22Rv1 (cell line): ENCODE results near the gene CCDC154.

Source experiments
- H3K27ac ChIP-seq: fragments of 450-650 bp; 2 replicates; pipeline ENCODE4 v1.5.1; 2017
- ZFX ChIP-seq: fragments of 450-650 bp; IDR thresholded peaks from 2 replicates; pipeline ENCODE4 v1.6.1; 2017; ENCODE audit warnings: antibody characterized with exemption, borderline replicate concordance
- TF ChIP-seq, protein P1 (sequence below): fragments of 450-650 bp; IDR thresholded peaks from 2 replicates; pipeline ENCODE4 v1.5.1; 2017; ENCODE audit warnings: mild to moderate bottlenecking

The CCDC154 gene, protein sequence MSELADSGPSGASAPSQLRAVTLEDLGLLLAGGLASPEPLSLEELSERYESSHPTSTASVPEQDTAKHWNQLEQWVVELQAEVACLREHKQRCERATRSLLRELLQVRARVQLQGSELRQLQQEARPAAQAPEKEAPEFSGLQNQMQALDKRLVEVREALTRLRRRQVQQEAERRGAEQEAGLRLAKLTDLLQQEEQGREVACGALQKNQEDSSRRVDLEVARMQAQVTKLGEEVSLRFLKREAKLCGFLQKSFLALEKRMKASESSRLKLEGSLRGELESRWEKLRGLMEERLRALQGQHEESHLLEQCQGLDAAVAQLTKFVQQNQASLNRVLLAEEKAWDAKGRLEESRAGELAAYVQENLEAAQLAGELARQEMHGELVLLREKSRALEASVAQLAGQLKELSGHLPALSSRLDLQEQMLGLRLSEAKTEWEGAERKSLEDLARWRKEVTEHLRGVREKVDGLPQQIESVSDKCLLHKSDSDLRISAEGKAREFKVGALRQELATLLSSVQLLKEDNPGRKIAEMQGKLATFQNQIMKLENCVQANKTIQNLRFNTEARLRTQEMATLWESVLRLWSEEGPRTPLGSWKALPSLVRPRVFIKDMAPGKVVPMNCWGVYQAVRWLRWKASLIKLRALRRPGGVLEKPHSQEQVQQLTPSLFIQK

DNA sequence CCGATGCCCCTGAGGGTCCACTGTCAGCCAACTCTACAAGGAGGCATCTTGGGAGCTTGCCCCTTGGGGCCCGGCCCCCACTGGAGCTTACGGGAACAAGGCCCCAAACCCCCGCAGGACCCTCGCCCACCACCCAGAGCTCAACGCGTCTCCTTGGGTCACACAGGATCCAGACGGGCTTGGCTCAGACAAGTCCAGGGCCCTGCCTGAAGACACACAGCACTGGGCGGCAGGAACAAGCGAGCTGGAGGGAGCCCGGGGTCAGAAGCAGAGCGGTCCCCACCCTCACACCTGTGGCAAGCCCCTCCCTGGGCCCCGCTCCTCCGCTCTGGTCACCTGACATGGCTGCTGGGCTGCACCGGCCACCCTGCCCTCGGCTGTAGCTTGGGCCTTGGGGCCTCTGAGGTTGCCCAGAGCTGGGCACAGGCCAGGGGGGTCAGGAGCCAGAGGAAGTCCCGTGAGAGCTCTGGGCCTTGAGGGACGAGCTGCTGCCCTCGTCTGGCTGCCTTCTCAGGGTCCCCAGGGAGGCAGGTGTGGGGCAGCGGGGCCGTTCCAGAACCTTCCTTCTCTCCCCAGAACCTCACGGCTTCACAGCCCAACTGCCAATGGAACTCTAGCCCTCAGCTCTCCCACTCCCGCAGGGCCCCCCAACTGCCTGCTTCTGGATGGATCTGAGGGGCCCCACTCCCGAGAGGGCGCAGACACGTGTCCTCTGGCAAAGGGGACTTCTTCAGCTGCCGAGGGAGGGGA lies at the start of gene CCDC154:
CCDC154 (minus strand) TSS at position 577 of the 750 bp plus-strand sequence; CDS start at position 343, 234 bp downstream.
- H3K27ac ChIP-seq, result no peak within 1 kb of the TSS
- TF ChIP-seq, protein P1, sequence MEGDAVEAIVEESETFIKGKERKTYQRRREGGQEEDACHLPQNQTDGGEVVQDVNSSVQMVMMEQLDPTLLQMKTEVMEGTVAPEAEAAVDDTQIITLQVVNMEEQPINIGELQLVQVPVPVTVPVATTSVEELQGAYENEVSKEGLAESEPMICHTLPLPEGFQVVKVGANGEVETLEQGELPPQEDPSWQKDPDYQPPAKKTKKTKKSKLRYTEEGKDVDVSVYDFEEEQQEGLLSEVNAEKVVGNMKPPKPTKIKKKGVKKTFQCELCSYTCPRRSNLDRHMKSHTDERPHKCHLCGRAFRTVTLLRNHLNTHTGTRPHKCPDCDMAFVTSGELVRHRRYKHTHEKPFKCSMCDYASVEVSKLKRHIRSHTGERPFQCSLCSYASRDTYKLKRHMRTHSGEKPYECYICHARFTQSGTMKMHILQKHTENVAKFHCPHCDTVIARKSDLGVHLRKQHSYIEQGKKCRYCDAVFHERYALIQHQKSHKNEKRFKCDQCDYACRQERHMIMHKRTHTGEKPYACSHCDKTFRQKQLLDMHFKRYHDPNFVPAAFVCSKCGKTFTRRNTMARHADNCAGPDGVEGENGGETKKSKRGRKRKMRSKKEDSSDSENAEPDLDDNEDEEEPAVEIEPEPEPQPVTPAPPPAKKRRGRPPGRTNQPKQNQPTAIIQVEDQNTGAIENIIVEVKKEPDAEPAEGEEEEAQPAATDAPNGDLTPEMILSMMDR, result no peak
- no peak for TF ChIP-seq ZFX

DNA sequence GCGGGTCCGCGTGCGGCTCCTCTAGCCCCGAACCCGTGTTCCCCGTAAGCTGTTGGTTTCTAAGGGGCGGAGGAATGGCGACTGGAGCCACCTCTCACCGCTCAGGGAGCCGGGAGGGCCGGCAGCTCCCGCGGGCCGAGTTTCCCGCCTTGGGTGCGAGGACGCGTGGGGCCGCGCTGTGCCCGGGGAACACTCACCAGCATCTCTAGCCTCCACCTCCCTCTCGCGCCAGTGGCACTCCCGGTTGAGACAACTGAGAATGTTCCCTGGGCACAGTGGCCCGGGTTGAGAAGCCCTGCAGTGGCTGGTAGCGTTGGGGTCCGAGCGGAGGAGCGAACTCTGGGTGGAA lies 49.4 kb upstream of the CCDC154 start:
- no peak for TF ChIP-seq ZFX
- TF ChIP-seq, protein P1, result no peak
- peak overlapping the region; percentile 84 for H3K27ac ChIP-seq

DNA sequence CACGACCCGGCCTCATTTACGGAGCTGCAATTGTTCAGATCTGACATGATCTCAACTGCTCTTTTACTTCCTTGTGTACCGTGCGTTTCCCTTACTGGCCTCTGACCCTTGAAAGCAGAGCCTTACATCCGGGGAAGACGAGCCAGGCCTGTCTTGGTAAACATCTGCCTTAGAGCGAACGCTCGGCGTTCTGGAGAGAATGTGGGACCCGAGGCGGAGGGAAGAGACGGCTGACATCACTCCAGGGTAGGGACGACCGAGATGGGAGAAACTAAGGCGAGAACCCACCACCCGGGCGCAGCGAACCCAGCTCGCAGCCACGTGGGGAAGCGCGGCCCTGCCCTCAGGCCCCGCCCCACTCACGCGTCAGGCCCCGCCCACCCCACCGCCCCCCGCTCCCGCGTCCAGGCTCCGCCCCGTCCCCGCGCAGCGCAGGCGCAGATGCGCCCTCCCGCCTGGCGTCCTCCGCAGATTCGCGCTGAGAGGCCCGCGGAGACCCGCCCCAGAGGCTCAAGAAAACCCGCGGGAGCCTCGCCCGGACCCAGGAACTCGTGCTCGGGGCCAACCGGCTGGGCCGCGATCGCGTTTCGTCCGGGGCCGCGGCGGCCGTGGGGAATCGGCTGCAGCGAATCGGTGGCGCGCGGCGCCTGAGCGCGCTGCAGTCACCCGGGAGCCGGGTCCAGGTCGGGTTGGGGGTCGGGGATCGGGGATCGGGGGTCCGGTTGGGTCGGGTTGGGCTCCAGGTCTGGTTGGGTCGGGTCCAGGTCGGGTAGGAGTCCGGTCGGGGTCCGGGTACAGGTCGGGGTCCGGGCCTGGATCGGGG lies 48.8 kb upstream of the CCDC154 start, which contains the start of gene TELO2:
TELO2 (plus strand) TSS at position 438 of the 823 bp plus-strand sequence. CDS start 922 bp downstream, outside the sequence.
- H3K27ac ChIP-seq, result peak within 1 kb of the TSS; percentile 84
- TF ChIP-seq, protein P1, result no peak
- TF ChIP-seq ZFX, result no peak

DNA sequence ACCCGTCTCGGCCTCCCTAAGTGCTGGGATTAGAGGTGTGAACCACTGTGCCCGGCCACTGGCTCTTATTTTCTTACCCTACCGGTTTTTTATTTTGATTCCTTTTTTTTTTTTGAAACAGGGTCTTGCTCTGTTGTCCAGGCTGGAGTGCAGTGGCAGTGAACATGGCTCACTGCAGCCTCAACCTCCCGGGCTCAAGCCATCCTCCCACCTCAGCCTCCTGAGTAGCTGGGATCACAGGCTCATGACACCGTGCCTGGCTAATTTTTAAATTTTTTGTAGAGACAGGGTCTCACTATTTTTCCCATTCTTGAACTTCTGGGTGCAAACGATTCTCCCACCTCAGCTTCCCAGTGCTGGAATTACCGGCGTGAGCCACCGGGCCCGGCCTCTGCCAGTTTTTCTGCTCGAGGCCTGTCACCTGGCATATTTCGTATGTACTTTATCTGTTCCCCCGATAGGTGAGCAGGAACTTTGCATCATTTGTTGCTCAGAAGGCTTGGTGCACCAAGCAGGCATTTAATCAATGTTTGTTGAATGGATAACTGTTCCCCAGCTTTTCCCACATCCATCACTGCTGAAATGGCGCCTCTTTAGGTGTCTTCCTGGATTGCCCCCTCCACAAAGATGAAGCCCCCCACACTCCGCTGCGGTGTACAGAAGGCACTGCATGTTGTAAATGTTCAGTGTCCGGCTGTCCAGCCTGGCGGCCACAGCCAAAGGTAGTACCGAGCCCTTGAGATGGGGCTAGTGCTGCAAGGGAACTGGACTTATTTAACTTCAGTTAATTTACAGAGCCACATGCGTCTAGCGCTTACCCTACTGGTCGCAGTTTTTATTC lies 47.9 kb upstream of the CCDC154 start:
- peak overlapping the region; percentile 84 for H3K27ac ChIP-seq
- TF ChIP-seq ZFX, result no peak
- TF ChIP-seq, protein P1, result no peak

DNA sequence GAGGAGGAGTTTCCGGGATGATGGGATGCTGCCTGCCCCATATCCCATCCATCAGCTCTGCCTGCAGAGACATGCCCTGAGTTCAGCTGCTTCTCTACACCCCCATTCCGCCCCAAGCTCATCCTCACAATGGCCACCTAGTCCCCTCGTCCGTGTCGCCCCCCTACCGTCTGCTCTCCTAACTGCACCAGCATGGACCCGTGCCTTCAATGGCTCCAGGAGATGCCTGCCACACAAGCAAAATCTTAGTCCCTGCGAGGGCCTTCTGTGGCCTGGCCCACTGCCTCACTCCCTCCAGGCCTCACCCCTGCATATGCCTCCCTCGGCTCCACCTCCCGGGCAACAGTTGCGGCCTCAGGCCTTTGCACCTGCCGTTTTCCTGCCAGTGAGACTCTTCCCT lies 47.0 kb upstream of the CCDC154 start:
- no peak overlapping the region for H3K27ac ChIP-seq
- TF ChIP-seq, protein P1, result no peak
- no peak for TF ChIP-seq ZFX

DNA sequence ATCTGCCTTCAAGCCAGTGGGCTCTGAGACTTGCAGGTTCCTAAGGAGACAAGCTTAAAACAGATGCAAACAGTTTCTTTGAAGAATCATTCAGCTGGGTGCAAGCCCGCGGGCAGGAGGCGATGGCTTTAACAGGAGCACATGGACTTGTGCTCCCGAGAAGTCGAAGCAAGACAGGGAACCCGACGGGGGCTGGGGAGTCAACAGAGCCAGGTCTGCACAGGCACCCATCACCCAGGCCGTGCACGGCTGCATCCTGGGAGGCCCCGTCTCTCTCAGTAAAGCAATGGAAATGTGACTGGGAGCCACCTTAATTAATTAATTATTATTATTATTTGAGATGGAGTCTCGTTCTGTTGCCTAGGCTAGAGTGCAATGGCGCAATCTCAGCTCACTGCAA lies 44.7 kb upstream of the CCDC154 start:
- TF ChIP-seq, protein P1, result no peak
- TF ChIP-seq ZFX, result no peak
- no peak overlapping the region for H3K27ac ChIP-seq
